Fibroblast of skin of scalp (primary cell): ENCODE data around the gene KRAS.
A peak's percentile ranks its signal among the peaks of the same experiment; 100 is the strongest.

ENCODE experiments used
- DNase-seq: peaks from one replicate; pipeline ENCODE4 v3.0.0-alpha.2; 2013

KRAS gene

DNA sequence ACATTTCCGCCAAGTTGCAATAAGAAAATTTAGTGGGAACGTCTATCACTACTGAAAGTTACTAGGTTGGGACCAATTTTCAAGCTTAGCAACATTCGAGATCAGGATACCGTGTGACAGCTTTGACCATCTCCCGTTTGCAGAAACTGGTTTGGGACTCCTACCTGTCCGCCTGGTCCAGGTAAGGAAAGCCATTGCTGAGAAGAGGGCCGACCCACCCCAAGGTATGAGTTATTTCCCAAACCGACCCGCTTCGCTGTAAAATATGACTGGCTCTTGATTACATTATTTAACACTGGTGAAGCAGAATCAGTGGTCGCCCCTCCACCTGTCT lies 56.0 kb downstream of the KRAS start:
- no peak for DNase-seq

DNA sequence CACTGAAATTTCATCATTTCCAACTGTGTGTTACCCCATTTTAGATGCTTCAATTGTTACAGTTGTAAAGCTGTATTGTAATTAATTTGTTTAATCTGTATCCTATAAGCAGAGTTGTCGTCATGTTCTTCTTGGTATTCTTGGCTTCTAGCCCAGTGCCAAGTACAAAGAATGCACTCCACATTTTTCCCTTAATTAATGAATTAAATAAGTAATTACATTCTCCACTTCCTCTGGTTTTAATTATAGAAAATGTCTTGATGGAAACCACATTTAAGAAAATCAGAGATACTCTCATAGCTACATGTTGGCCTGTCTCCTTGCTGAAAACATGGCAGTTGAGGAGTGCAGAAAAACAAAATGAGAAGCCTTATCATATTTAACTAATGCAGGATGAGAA lies 56.5 kb downstream of the KRAS start:
- DNase-seq = peak; percentile 60

DNA sequence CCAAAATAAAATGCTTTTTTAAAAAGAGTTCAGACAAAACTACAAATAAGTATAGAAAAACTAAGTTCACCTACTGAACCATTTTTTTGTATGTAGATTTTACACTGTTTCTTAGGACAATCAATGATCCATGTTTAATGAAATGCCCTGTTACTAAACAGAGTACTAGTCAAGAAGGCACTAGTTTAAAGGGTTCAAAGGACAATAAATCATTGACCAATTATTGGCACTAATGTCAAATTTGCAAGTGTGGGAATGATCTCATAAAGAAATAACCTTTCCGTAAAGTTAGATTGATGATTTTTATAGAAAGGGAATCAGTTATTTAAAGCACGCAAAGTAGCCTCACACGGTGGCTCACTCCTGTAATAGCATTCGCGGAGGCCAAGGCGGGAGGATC lies 59.9 kb downstream of the KRAS start:
- no peak for DNase-seq

DNA sequence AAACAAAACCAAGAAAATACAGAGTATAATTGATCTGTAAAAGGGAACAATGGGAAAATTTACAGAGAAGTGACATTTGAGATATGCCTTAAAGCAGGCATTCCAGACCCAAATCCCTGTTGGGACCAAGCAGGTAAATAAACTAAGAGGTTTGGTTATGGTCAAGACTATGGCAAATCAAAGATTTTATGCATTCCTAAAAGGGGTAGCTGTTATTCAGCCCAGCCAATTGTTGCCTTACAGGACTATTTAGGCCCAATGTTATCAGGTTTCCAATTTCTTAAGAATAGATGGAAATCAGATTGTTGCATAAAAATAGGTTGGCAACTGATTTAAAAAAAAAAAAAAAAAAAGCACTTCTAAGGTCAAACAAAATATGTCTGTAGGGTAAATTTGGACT lies 61.1 kb downstream of the KRAS start:
- no peak for DNase-seq

DNA sequence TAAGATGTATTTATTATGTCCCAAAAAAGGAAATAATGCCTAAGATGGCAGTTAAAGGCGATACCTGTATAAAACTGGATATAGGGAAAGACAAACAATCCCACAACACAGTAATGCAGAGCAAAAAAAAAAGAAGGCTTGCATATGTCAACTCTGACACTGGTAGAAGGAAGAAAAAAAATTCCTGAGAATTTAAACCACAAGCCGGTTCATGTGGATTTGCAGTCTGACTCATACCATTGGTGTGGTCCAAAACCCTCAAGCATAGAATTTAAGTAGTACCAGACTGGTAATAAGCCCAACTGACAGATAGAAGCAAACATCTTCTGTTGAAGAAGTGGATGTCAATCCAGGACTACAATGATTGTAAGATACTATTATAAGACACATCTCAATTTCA lies 62.9 kb downstream of the KRAS start:
- DNase-seq = peak; percentile 94

DNA sequence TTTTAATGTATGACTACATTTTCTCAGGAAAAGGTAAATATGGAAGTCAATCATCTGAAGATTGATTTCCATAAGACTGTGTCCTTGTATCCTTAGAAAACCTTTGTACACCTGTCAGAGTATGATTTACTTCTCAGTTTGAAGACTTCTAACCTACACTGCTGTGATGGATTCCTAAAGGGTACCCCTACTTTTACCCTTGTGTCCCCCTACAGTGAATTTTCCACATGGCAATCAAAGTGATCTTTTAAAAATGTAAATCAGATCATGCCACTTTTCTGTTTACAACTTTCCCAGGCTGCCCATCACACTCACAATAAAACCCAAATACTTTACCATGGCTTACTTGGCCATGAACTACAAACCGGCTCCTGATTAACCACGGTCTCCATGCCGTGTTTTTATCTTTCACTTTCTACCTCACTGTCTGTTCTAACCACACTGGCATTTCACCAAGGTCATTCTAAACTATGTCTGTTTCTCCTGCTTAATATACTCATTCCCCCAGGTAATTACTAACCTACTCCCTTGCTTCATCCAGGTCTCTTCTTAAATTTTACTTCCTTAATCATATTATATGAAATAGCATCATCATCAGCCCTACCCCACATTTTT lies 63.8 kb downstream of the KRAS start:
- DNase-seq = no peak

DNA sequence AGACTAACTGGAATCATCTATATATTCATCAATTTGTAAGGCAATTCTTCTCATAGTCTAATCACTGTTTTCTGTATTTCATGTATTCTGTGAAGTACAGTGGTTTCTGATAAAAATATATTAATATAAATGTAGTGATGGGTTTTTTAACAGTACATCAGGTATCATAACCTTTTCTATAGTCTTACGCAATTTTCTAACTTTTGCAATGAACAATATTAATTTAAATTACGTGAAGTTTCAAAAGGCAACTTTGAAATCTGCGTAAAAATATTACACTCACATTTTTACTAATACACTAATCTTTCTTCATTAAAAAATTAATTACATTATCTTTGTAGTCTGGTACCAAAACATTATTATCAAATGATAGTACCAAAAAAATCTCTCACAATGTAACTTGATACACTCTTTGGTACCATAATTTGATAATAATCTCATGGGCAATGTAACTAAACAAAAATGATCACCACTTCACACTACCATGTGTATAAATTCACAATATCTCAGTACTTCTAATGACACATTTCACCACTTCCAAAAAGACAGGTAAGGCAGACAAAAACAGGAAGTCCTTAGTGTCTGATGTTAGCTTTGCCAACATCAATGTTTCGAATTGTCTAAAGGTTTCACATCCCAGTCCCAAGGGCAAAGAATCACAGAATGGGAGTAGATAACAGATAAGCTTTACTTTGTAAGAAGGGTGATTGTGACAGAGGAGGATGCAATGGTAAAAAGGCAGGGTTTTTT lies 64.5 kb downstream of the KRAS start:
- DNase-seq = no peak

DNA sequence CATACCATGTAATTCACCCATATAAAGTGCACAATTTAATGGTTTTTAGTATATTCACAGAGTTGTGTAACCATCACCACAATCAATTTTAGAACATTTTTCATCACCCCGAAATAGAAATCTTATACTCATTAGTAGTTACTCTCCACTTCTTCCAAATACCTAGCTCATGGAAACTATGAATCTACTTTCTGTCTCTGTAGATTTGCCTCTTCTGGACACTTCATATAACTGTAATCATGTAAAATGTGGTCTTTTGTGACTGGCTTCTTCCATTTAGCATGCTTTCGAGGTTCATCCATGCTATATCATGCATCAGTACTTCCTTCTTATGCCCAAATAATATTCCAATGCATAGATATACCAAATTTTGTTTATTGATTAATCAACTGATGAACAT lies 66.6 kb downstream of the KRAS start:
- no peak for DNase-seq

DNA sequence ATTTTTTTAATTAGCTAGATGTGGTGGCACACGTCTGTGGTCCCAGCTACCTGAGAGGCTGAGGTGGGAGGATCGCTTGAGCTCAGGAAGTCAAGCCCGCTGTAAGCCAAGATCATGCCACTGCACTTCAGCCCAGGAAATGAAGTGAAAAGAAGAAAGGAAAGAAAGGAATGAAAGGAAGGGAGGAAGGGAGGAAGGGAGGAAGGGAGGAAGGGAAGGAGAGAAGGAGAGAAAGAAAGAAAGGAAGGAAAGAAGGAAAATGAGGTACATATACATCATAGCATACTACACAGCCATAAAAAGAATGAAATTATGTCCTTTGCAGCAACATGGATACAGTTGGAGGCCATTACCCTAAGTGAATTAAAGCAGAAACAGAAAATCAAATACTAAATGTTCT lies 68.0 kb downstream of the KRAS start:
- no peak for DNase-seq

DNA sequence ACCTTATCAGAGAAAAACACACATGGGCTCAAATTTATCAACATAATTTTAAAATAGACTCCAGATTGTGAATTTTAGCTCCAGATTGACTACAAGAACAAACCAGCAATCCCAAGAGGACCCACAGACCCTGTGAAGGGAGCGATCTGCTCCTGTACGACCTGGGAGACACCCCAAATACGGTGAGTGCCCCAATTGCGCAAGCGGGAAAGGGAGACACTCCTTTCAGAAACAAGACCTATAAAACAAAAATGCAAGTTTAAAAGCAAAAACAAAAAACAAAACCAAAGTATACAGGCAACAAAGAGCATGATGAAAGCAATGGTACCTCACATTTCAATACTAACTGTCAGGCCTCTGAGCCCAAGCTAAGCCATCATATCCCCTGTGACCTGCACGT lies 87.9 kb downstream of the KRAS start:
- no peak for DNase-seq

DNA sequence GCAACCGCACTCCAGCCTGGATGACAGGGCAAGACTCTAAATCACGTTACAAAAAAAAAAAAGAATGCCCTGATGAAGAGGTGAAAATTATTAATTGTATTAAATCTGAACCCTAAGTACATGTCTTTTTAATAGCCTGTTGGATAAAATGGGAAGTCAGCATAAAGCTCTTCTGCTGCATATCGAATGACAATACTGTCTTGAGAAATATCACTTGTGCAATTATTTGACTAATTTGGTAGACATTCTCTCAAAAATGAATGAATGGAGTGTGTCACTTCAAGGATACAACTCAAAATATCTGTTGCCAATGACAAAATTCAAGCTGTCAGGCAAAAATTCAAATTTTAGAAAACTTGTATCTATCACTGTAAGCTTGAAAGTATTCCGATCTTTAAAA lies 94.7 kb downstream of the KRAS start:
- no peak for DNase-seq

DNA sequence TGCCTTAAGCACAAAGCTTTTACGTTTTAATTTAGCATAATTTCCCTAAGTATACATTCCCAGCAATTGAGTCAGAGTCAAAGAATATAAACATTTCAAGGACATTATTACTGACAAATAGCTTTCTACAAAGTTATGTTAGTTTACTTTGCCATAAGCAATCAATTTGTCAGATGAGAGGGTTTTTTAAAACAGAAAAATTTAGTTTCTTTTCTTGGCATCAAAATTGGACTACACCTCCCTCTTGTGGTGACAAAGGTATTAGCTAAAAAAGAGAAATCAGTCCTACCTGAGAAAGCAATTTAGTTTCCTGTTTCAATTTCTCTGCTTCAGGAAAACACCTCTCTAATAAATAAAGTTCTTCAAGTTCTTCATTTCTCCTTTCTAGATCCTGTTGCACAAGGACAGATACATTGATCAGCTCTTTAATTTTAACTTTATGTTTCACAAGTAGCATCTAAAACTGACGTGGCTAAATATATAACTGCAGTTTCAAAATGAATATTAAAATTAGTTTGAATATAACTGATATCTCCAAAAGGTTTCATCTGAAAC lies 95.6 kb downstream of the KRAS start:
- peak; percentile 35 for DNase-seq
